Ishikawa (cell line): ENCODE results near the gene LIMS2.

ENCODE experiments used
- CEBPB ChIP-seq: IDR thresholded peaks from 2 replicates; pipeline ENCODE4 v1.6.1; 2012
- CREB1 ChIP-seq: IDR thresholded peaks from 2 replicates; pipeline ENCODE4 v1.6.1; 2012; ENCODE audit warnings: low read depth
- EP300 ChIP-seq: IDR thresholded peaks from 2 replicates; pipeline ENCODE4 v1.6.1; 2012; ENCODE audit warnings: borderline replicate concordance
- RAD21 ChIP-seq: IDR thresholded peaks from 2 replicates; pipeline ENCODE4 v1.6.1; 2012; ENCODE audit warnings: low read depth
- TAF1 ChIP-seq: IDR thresholded peaks from 2 replicates; pipeline ENCODE4 v1.6.1; 2012; ENCODE audit warnings: low read depth, mild to moderate bottlenecking
- TEAD4 ChIP-seq: IDR thresholded peaks from 2 replicates; pipeline ENCODE4 v1.6.1; 2012
- YY1 ChIP-seq: IDR thresholded peaks from 2 replicates; pipeline ENCODE4 v1.6.1; 2012; ENCODE audit warnings: low read depth
- ZBTB7A ChIP-seq: IDR thresholded peaks from 2 replicates; pipeline ENCODE4 v1.6.1; 2012; ENCODE audit warnings: low read depth
- TF ChIP-seq, protein P1 (sequence below): IDR thresholded peaks from 2 replicates; pipeline ENCODE4 v1.6.1; 2012
- TF ChIP-seq, protein P2 (sequence below): IDR thresholded peaks from 2 replicates; pipeline ENCODE4 v1.6.1; 2012; ENCODE audit warnings: low read depth, mild to moderate bottlenecking
- TF ChIP-seq, protein P3 (sequence below): IDR thresholded peaks from 2 replicates; pipeline ENCODE4 v1.6.1; 2012

DNA sequence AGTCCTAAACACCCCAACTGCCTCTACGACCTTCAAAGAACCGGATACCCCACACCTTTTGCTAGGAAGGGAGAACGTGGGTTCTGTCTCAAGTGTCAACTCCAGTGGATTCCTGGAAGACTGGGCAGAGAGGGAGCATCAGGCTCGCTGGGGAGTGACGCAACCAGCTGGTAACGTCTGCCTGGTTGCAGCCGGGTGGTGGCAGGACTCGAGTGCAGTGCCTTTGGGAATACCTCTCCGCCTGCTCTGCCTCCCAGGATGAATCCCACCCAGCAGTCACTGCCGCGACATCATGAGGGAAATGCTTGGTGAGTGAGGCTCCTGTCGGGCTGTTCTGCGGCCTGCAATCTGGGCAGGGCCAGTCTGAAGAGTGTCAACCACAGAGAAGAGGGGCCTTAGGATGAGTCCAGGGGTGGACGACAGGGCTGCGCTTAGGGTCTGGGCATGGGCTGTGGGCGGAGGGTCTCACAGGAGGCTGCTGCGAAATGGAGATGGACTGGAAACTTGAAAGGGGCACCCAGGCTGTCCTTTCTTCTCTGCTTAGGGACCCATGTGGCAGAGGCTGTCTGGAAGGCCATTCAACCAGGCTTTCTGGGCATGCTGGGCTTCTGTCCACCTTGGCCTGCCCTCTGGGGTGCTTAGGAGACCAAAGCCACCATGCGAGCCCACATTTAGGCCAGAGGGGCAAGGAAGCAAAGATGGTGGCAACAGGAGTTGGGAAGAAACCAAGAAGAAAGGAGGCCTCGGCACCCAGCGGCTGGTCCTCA lies 16.5 kb downstream of the LIMS2 start:
- TF ChIP-seq, protein P1, sequence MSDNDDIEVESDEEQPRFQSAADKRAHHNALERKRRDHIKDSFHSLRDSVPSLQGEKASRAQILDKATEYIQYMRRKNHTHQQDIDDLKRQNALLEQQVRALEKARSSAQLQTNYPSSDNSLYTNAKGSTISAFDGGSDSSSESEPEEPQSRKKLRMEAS, result no peak
- TF ChIP-seq, protein P2, sequence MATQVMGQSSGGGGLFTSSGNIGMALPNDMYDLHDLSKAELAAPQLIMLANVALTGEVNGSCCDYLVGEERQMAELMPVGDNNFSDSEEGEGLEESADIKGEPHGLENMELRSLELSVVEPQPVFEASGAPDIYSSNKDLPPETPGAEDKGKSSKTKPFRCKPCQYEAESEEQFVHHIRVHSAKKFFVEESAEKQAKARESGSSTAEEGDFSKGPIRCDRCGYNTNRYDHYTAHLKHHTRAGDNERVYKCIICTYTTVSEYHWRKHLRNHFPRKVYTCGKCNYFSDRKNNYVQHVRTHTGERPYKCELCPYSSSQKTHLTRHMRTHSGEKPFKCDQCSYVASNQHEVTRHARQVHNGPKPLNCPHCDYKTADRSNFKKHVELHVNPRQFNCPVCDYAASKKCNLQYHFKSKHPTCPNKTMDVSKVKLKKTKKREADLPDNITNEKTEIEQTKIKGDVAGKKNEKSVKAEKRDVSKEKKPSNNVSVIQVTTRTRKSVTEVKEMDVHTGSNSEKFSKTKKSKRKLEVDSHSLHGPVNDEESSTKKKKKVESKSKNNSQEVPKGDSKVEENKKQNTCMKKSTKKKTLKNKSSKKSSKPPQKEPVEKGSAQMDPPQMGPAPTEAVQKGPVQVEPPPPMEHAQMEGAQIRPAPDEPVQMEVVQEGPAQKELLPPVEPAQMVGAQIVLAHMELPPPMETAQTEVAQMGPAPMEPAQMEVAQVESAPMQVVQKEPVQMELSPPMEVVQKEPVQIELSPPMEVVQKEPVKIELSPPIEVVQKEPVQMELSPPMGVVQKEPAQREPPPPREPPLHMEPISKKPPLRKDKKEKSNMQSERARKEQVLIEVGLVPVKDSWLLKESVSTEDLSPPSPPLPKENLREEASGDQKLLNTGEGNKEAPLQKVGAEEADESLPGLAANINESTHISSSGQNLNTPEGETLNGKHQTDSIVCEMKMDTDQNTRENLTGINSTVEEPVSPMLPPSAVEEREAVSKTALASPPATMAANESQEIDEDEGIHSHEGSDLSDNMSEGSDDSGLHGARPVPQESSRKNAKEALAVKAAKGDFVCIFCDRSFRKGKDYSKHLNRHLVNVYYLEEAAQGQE, result no peak
- TF ChIP-seq CREB1 (no peak), RAD21 (no peak), ZBTB7A (no peak), CEBPB (no peak), EP300 (no peak), TAF1 (no peak), YY1 (no peak), TEAD4 (no peak)
- TF ChIP-seq, protein P3, sequence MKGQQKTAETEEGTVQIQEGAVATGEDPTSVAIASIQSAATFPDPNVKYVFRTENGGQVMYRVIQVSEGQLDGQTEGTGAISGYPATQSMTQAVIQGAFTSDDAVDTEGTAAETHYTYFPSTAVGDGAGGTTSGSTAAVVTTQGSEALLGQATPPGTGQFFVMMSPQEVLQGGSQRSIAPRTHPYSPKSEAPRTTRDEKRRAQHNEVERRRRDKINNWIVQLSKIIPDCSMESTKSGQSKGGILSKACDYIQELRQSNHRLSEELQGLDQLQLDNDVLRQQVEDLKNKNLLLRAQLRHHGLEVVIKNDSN, result no peak
